ENCODE measurements around the gene TBL1X. TPM values are rescaled to one million over a fixed set of nuclear protein-coding genes. Genes with fewer than 3 reads are reported as not detected.

Gene TBL1X
- total and polyA plus RNA-seq, 10 of the 15 experiments (the other 5 are each of a cell fraction or from before 2014, with no cell fraction given): 4.4 to 26.3 (median 10.6) TPM

GRCh38 chrX:9785944-9786797, 321.3 kb downstream of the TBL1X start, which contains the start of gene SHROOM2:
SHROOM2 (plus strand) TSS chrX:9786429; CDS start chrX:9786546, 117 bp downstream.
- Histone ChIP-seq H3K4me3 (no peak within 1 kb of the TSS), H3K4me1 (ENCODE audit: control insufficient read depth, insufficient read depth, low read length) (no peaks in the 10 kb centered on the region), H2AFZ (ENCODE audit: control insufficient read depth, low read depth, low read length) (no peak within 1 kb of the TSS), H3K36me3 (ENCODE audit: control insufficient read depth in 2 of 2, insufficient read depth in 2 of 2, low read length in 1 of 2) (no peaks in the 10 kb centered on the region), H3K4me2 (ENCODE audit: control insufficient read depth, insufficient read depth) (no peak within 1 kb of the TSS), H3K9ac (ENCODE audit: control insufficient read depth, insufficient read depth, low read length) (no peak within 1 kb of the TSS), H3K27ac (ENCODE audit: control insufficient read depth, insufficient read depth) (no peak within 1 kb of the TSS), H3K79me2 (ENCODE audit: control insufficient read depth, insufficient read depth, low read length) (no peaks in the 10 kb centered on the region), H3K9me3 (replicated peaks; ENCODE audit: control insufficient read depth, insufficient read depth, low read length) (no peaks in the 10 kb centered on the region), H4K20me1 (ENCODE audit: control insufficient read depth, insufficient read depth) (no peaks in the 10 kb centered on the region), H3K27me3 (replicated peaks in 1 of 2; ENCODE audit: control insufficient read depth in 2 of 2, insufficient read depth in 2 of 2, low read length in 1 of 2) (peaks cover 0 to 2% of the 10 kb centered on the region in 2 experiments; a peak in 2 of 4 replicates)
- WGBS (ENCODE audit: insufficient coverage, insufficient replicate concordance, low lambda C conversion rate, missing lambda C conversion rate): 31% methylated on average over 36 of the region's 132 CpGs
- SMC1A ChIA-PET (ENCODE audit: uncharacterized antibody, unreplicated experiment): no interaction called here
- CTCF ChIA-PET: no interaction called here
- DNase-seq (ENCODE audit: low read depth, low spot score) (no peak), ATAC-seq (no peak), FAIRE-seq (no peak)
- TF ChIP-seq KLF5 (IDR thresholded peaks at IDR 0.05; ENCODE audit: partially characterized antibody) (no peak), ATF7 (IDR thresholded peaks at IDR 0.05; ENCODE audit: low read depth) (no peak), RBBP5 (conservative IDR thresholded peaks at IDR 0.05) (no peak), PML (IDR thresholded peaks at IDR 0.05; ENCODE audit: low read length) (no peak), HDGF (IDR thresholded peaks at IDR 0.05) (no peak), LARP7 (IDR thresholded peaks at IDR 0.05) (no peak), ZNF207 (IDR thresholded peaks at IDR 0.05; ENCODE audit: borderline replicate concordance) (no peak), PAX5 (IDR thresholded peaks at IDR 0.05; ENCODE audit: borderline replicate concordance, low read depth, low read length) (no peak), CREM (IDR thresholded peaks at IDR 0.05; ENCODE audit: low read depth) (no peak), POLR2AphosphoS2 (IDR thresholded peaks at IDR 0.05; ENCODE audit: low read depth, low read length) (no peak), FOXM1 (IDR thresholded peaks at IDR 0.05; ENCODE audit: low read depth, low read length) (no peak)
- intact Hi-C loops (cut with micrococcal nuclease; ENCODE audit: unreplicated experiment): no loop called here
- BruUV-seq (replicated peaks): no TSS peak
- POLR2A ChIA-PET: no interaction called here
- RAD21 ChIA-PET (ENCODE audit: unreplicated experiment): no interaction called here
- in situ Hi-C loops (cut with MboI): no loop called here

Data from GM12878 (cell line).